GM21737 (cell line): Measurements from ENCODE around the gene TADA2A.

Source experiments
- ATAC-seq: cut with Tn5 transposase; IDR thresholded peaks from one replicate; pipeline ENCODE4 v1.9.1; 2021; ENCODE audit warnings: mild to moderate bottlenecking, moderate library complexity; ENCODE audit not compliant: unreplicated experiment

Gene TADA2A, protein sequence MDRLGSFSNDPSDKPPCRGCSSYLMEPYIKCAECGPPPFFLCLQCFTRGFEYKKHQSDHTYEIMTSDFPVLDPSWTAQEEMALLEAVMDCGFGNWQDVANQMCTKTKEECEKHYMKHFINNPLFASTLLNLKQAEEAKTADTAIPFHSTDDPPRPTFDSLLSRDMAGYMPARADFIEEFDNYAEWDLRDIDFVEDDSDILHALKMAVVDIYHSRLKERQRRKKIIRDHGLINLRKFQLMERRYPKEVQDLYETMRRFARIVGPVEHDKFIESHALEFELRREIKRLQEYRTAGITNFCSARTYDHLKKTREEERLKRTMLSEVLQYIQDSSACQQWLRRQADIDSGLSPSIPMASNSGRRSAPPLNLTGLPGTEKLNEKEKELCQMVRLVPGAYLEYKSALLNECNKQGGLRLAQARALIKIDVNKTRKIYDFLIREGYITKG

GRCh38 chr17:37406635-37407461, at the start of gene TADA2A, which contains the start of gene ACACA:
TSS of gene TADA2A (plus strand) at chr17:37406886. CDS start at chr17:37411366, 4,480 bp downstream.
TSS of gene ACACA (minus strand) at chr17:37406836. CDS start at chr17:37406299, 537 bp downstream.
- peak; percentile 82 for ATAC-seq

- ATAC-seq, result peak; percentile 13
Measured at GRCh38 chr17:37358098-37358829, 48.4 kb upstream of the TADA2A start.

DNA sequence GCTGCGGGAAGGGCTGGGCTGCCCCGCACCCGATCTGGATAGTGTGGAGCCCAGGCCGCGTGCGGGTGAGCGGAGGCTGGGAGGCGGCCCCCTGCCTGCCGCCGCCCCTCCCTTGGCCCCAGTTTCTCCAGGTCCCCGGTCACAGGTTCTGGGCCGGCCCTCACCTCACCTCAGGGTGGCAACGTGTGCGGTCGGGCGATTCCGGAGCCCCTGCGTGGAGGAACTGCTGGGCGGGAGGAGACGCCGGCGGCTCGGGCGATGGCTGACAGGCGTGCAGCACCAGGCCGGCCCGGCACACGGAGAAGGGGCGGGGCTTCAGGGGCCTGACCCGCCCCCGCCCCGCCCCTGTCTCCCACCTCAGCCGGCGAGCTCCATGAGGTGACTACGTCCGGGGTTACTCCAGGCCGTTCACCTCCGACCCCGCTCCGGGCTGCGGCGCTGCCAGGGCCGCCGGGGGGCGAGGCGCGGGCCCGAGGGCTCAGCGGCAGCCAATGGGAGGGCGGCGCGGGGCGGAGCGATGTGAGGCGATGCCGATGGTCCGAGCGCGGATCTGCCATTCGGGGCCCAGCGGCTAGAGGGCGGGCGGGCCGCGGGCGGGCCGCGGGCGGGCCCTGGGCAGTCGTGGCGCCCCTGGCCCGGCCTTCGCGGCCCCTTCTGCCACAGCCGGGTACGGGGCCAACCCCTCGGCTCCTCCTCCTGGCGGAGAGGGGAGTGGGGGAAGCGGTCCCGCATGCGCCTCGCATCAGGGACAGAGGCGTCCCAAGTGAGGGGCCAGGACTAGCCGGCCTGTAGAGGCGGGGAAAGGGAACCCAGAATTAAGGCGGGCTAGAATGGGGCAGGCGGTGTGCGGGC, 47.6 kb upstream of the TADA2A start:
- ATAC-seq, result peak; percentile 91

DNA sequence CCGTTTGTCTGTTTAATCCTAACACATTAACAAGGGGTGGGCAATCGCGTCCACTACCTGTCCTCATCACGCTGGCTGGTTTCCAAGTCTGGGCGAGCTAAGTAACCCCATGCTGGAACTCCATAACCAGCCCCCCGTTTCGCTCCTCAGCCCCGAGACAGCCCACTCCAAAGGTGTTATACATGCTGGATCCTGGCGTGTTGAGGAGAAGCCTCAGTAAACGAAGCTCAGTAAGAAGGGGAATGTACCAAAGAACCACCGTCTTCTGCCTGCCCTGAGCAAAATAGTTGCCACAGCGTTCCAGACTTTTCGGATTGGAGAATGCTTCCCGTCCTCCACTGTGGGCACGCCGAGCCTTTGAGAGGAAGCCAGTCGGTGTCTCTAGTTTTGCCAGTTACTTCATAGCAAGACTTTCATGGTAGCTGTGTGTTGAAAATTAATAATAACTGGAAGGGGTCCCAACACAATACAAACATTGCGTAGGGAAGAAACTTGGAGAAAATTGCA, 47.0 kb upstream of the TADA2A start:
- ATAC-seq, result no peak

DNA sequence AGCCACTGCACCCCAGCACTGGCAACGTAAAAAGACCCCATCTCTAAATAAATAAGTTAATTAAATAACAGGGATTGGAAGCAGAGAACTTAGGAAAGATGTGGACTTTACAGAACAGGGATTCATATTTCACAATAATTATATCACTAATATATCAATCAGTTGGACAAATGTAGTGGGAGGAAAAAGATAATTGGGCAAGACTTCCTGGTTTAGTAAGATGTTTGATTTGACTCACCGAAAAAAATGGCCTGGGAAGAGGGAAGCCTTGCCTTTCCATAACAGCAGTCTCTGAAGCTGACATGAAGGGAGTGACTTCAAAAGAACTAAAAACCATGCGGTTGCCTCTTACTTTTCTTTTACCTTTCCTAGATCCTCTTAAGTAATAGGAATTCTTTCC, 46.1 kb upstream of the TADA2A start:
- ATAC-seq, result no peak

- ATAC-seq, result no peak
Measured at GRCh38 chr17:37361543-37361942, 45.1 kb upstream of the TADA2A start.

DNA sequence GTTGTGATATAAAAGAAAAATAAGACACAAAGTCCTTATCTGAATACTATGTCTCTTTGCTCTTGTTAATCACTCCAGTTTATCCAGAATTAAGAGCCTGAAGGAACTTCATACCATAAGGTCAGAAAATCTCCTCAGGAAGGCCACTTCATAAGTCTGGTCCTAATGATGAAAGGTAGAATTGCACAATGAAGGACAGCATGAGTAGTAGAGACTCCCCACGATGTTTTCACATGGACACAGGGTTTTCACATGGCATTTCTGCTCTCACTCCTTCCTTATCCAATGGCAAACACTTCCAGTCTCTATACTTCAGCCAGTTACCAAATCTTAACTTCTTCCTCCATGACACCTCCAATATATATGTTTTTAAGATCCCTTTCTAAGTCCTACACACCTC, 41.1 kb upstream of the TADA2A start:
- ATAC-seq, result no peak

- ATAC-seq, result no peak
Measured at GRCh38 chr17:37368577-37368976, 38.1 kb upstream of the TADA2A start.

DNA sequence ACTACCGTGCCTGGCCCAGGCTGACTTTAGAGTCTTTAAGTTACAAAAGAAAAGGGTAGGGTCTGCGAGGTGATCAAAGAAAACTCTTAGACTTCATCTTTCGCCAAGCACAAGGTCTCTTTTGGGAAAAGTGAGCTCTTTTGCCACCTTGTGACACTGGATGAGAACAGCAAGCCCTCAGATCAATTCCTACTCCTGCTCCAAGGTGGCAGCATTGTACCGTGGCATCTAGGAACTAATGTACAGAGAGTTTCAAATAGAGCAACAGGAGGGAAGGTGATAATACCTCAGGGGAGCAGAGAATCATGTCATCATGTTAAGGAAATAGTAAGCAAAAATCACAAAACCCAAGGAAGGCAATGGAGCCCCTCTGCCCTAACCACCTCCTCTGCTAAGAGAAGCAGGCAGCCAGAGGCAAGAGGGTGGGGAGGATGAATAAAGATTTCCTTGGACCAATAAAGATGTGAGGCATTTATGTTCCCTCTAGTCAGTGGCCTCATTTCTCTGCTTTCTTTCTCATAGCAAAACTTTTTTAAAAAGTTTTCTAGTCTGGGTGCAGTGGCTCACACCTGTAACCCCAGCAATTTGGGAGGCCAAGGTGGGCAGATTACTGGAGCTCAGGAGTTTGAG, 33.0 kb upstream of the TADA2A start:
- ATAC-seq, result no peak

DNA sequence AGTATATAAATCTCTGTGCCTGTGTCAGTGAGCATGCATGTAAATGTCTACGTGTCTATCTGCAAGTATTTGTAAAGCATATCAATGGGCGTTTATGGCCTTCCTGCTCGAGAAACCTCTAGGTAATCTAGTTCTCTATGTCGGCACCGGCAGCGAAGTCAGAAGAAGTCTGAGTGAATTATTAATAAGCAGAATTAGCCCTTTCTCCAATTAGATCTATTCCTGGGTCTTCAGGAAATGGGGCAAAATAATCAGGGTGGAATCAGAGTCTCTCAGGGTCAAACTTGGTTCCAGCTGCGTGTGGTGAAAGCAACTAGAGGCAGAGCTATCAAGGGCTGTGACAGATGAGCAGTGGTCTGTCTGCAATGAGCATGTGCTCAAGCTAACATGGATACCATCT, 31.0 kb upstream of the TADA2A start, which contains the start of gene C17orf78:
Gene C17orf78, plus strand, starts transcription at position 280 of the 400 bp plus-strand sequence. Its CDS starts 108 bp downstream, at position 388.
- ATAC-seq, result no peak

DNA sequence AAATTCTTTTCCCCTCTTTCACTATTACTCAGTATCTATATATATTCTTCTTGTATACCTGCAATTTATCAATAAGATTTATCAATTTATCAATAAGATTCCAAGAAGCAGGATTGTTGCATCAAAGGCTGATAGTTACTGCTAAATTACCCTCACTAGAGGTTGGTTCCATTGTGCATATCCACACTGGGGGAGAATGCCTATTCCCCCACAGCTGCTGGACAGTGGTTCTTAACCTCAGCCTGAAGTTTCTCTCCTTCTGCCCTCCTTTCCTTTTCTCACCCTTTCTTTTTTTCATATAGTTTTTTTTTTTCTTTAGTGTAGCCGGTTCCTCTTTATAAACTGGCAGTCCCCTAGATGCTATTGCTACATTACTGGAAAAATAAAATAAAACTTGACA, 24.6 kb upstream of the TADA2A start:
- no peak for ATAC-seq

GRCh38 chr17:37384560-37385149, 22.0 kb upstream of the TADA2A start:
- ATAC-seq, result no peak

- no peak for ATAC-seq
Measured at GRCh38 chr17:37385474-37385990, 21.2 kb upstream of the TADA2A start.

DNA sequence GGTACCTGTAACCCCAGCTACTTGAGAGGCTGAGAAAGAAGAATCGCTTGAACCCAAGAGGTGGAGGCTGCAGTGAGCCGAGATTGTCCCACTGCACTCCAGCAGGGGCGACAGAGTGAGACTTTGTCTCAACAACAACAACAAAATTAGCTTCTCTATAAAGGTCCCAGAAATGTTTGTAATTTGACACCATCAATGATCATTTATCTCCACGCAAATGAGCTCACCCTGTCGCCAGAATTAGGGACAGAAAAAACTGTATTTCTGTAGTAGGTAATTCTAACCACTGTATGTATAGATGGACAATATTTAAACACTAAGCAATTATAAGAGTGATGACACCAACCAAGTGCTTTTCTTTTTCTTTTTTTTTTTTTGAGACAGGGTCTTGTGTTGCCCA, 20.2 kb upstream of the TADA2A start:
- ATAC-seq, result no peak

GRCh38 chr17:37388266-37388665, 18.4 kb upstream of the TADA2A start:
- no peak for ATAC-seq

- ATAC-seq, result no peak
Measured at GRCh38 chr17:37389160-37389559, 17.5 kb upstream of the TADA2A start.

DNA sequence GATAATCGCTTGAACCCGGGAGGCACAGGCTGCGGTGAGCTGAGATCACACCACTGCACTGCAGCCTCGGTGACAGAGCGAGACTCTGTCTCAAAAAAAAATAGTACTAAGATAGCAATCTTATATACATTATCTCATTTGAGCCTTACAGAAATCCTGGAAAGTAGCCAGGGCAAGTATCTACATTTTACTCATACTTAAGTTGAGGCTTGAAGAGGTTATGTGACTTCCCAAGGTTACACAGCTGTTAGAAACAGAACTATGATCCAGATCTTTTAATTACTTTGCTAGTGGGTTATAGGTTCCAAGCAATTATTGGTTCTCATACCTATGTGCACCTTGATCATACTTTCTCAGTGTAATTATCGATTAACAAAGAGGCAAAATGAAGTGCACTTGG, 15.5 kb upstream of the TADA2A start:
- no peak for ATAC-seq

- ATAC-seq, result peak; percentile 61
Measured at GRCh38 chr17:37392024-37392590, 14.6 kb upstream of the TADA2A start.
